Measurements from ENCODE around the gene CIB1. TPM values are rescaled to one million over a fixed set of nuclear protein-coding genes. Genes with fewer than 3 reads are reported as not detected.
A peak's percentile ranks its signal among the peaks of the same experiment; 100 is the strongest.

Gene CIB1
- total RNA-seq, 1 experiment from 2014 or later: 23.0 TPM

- no peak for DNase-seq
- no peak overlapping the region for H2BK20ac ChIP-seq (ENCODE audit: low read depth, low read length, poor library complexity, severe bottlenecking)
- H3K56ac ChIP-seq (ENCODE audit: insufficient read length, low read depth, low read length): no peak overlapping the region
- H3K4me1 ChIP-seq (ENCODE audit: insufficient read depth, low read length): peaks cover 6% of the 10 kb centered on the region; the same call in 1 of the 2 replicates
- H3K79me1 ChIP-seq (ENCODE audit: insufficient read depth, low read depth, low read length, poor library complexity, severe bottlenecking): peaks cover 13% of the 10 kb centered on the region
- no peak overlapping the region for H4K5ac ChIP-seq (ENCODE audit: insufficient read length, low read depth, low read length)
- no peak overlapping the region for H2BK12ac ChIP-seq (ENCODE audit: insufficient read length, low read depth, low read length)
- Mint-ChIP-seq H3K27ac (peak overlapping the region in 1 of 3 experiments; percentile 28; a peak in 1 of 7 replicates), H3K27me3 (ENCODE audit: low read depth) (no peaks in the 10 kb centered on the region), H3K4me1 (peaks cover 16% of the 10 kb centered on the region in 2 experiments), H3K4me3 (no peak overlapping the region), H3K9me3 (no peaks in the 10 kb centered on the region), H3K36me3 (ENCODE audit: insufficient read depth in 1 of 3, low read depth in 3 of 3) (peaks cover 11 to 22% (median 17%) of the 10 kb centered on the region in 3 experiments; a peak in 6 of 7 replicates)
- no CpG with 5 or more reads among the region's 5 CpGs for WGBS (ENCODE audit: extremely low coverage, insufficient read length, low lambda C conversion rate)
- H4K91ac ChIP-seq (ENCODE audit: insufficient read length, low read depth, low read length): no peak overlapping the region
- H2BK5ac ChIP-seq (ENCODE audit: insufficient read length, low read length): no peak overlapping the region
- H3K23me2 ChIP-seq (ENCODE audit: insufficient read length, low read depth, low read length, poor library complexity, severe bottlenecking): peaks cover 8% of the 10 kb centered on the region
- no peaks in the 10 kb centered on the region; the same call in 1 of the 2 replicates for H3K27me3 ChIP-seq (ENCODE audit: insufficient read depth, low read length)
- H4K8ac ChIP-seq (replicated peaks; ENCODE audit: insufficient read length, low read depth, low read length): no peak overlapping the region
- no peak for TF ChIP-seq CTCF (conservative IDR thresholded peaks at IDR 0.05)
- H3T11ph ChIP-seq (ENCODE audit: low read length): no peak overlapping the region
- H3K79me2 ChIP-seq (ENCODE audit: insufficient read depth, low read length): peaks cover 3% of the 10 kb centered on the region; the same call in 1 of the 2 replicates
- H3K4me2 ChIP-seq (ENCODE audit: insufficient read depth, insufficient read length, low read length): no peak overlapping the region
- no peak overlapping the region for H3K23ac ChIP-seq (ENCODE audit: insufficient read length, low read depth, low read length)
- H2BK15ac ChIP-seq (ENCODE audit: low read depth, low read length): no peak overlapping the region
- H2AK5ac ChIP-seq (ENCODE audit: insufficient read length, low read length): no peak overlapping the region
- no peak overlapping the region for H2AFZ ChIP-seq (ENCODE audit: low read length)
- H4K20me1 ChIP-seq (ENCODE audit: control insufficient read depth, insufficient read depth, insufficient read length): no peaks in the 10 kb centered on the region
- H3K9me3 ChIP-seq (ENCODE audit: control insufficient read depth, low read depth, low read length): no peaks in the 10 kb centered on the region
- H3K14ac ChIP-seq (ENCODE audit: insufficient read depth, low read length): no peak overlapping the region
- no peak overlapping the region for H2BK120ac ChIP-seq (ENCODE audit: low read depth, low read length, poor library complexity, severe bottlenecking)
- no peak overlapping the region for H3K4ac ChIP-seq (ENCODE audit: low read depth, low read length)
- no peak overlapping the region for H3K9ac ChIP-seq (ENCODE audit: extremely low read depth, insufficient read length, low read length)
- no peak overlapping the region for H3K18ac ChIP-seq (ENCODE audit: insufficient read length, low read depth, low read length)
- H3K27ac ChIP-seq (ENCODE audit: insufficient read length, low read depth, low read length): no peak overlapping the region
Observed at GRCh38 chr15:90205886-90206285, 27.9 kb downstream of the CIB1 start.

Data from H9 (cell line).